Peyer's patch (tissue), 4 donors: ENCODE data around the gene MPHOSPH6. TPM values are rescaled to one million over a fixed set of nuclear protein-coding genes. Genes with fewer than 3 reads are reported as not detected.
"Not testable (repeated sequence)": the region's sequence is repeated elsewhere in the genome, so short reads cannot be mapped to it uniquely, and the experiment has no call there.

Source experiments
- DNase-seq, 3 donors: peaks; one replicate each; pipeline ENCODE4 v3.0.0-alpha.2; 2017 to 2019
- H3K27ac ChIP-seq, 4 donors: fragments of 200-600 bp; sonication (generic); one replicate each; pipeline ENCODE4 v1.5.1; 2016 to 2019
- H3K27me3 ChIP-seq, 2 donors: fragments of 200-600 bp; sonication (generic); one replicate each; pipeline ENCODE4 v1.5.1; 2019
- H3K36me3 ChIP-seq, 3 donors: fragments of 200-600 bp; sonication (generic); one replicate each; pipeline ENCODE4 v1.5.1; 2016 to 2019
- H3K4me1 ChIP-seq, 4 donors: fragments of 200-600 bp; sonication (generic); one replicate each; pipeline ENCODE4 v1.5.1; 2016 to 2019
- H3K4me3 ChIP-seq, 4 donors: fragments of 200-600 bp; sonication (generic); 1 replicate in 3 of 4; 2 replicates in 1 of 4; pipeline ENCODE4 v1.5.1; 2016 to 2019; ENCODE audit warnings: mild to moderate bottlenecking in 1 of 4
- H3K9me3 ChIP-seq, 4 donors: fragments of 200-600 bp; sonication (generic); one replicate each; pipeline ENCODE4 v1.5.1; 2016 to 2019; ENCODE audit warnings: mild to moderate bottlenecking in 1 of 4
- CTCF ChIP-seq, 6 experiments: fragments of 450-650 bp in 4 of 6; fragments of 200-600 bp in 2 of 6; sonication (generic) in 1 of 6; IDR thresholded peaks; one replicate each; pipeline ENCODE4 v1.5.1; 2017 to 2019; ENCODE audit warnings: antibody characterized with exemption in 6 of 6, mild to moderate bottlenecking in 3 of 6, moderate library complexity in 1 of 6
- POLR2A ChIP-seq, 2 donors: fragments of 450-650 bp; IDR thresholded peaks; one replicate each; pipeline ENCODE4 v1.5.1; 2017; ENCODE audit warnings: antibody characterized with exemption in 2 of 2, mild to moderate bottlenecking in 2 of 2, moderate library complexity in 2 of 2
- total RNA-seq, 4 donors: library from RNA; depleted of rRNA; stranded (reverse); fragments of >200 nt; gene quantifications; one replicate each; pipeline ENCODE4 v1.1.0, GENCODE V29; 2016

The MPHOSPH6 gene
- total RNA-seq, 4 donors from 2014 or later, result 33.0 to 56.6 (median 38.5) TPM

GRCh38 chr16:82147546-82147945, 22.5 kb downstream of the MPHOSPH6 start:
- Histone ChIP-seq H3K27ac (no peak overlapping the region), H3K4me3 (no peak overlapping the region), H3K4me1 (no peaks in the 10 kb centered on the region), H3K36me3 (peaks cover 0 to 16% (median 0%) of the 10 kb centered on the region in 3 donors), H3K9me3 (no peaks in the 10 kb centered on the region), H3K27me3 (no peaks in the 10 kb centered on the region)
- TF ChIP-seq POLR2A (IDR thresholded peaks at IDR 0.05), result no peak
- no peak for TF ChIP-seq CTCF (IDR thresholded peaks at IDR 0.05)
- DNase-seq, result no peak

GRCh38 chr16:82146957-82147356, 23.1 kb downstream of the MPHOSPH6 start:
- Histone ChIP-seq H3K4me1 (no peaks in the 10 kb centered on the region), H3K36me3 (peaks cover 0 to 16% (median 0%) of the 10 kb centered on the region in 3 donors), H3K9me3 (no peaks in the 10 kb centered on the region), H3K27me3 (no peaks in the 10 kb centered on the region), H3K4me3 (no peak overlapping the region), H3K27ac (no peak overlapping the region)
- TF ChIP-seq CTCF (IDR thresholded peaks at IDR 0.05) (no peak), POLR2A (IDR thresholded peaks at IDR 0.05) (no peak)
- no peak for DNase-seq

GRCh38 chr16:82146556-82146955, 23.5 kb downstream of the MPHOSPH6 start:
- TF ChIP-seq CTCF (IDR thresholded peaks at IDR 0.05) (no peak), POLR2A (IDR thresholded peaks at IDR 0.05) (no peak)
- Histone ChIP-seq H3K9me3 (no peaks in the 10 kb centered on the region), H3K4me1 (no peaks in the 10 kb centered on the region)

GRCh38 chr16:82139286-82139571, 30.8 kb downstream of the MPHOSPH6 start:
- H3K9me3 ChIP-seq, DNase-seq, H3K4me1 ChIP-seq, H3K27ac ChIP-seq, H3K27me3 ChIP-seq, H3K36me3 ChIP-seq: not testable (repeated sequence)
- H3K4me3 ChIP-seq, result peak overlapping the region in 3 of 4 donors; percentile 3 to 36 (median 24)

More at GRCh38 chr16:82146556-82146955, 23.5 kb downstream of the MPHOSPH6 start:
- DNase-seq, result no peak
- Histone ChIP-seq H3K27ac (no peak overlapping the region), H3K27me3 (no peaks in the 10 kb centered on the region), H3K36me3 (peaks cover 0 to 16% (median 0%) of the 10 kb centered on the region in 3 donors), H3K4me3 (no peak overlapping the region)

- Histone ChIP-seq H3K27ac (no peak overlapping the region), H3K27me3 (no peaks in the 10 kb centered on the region), H3K4me3 (peak overlapping the region in 3 of 4 donors; percentile 3 to 36 (median 24)), H3K9me3 (no peaks in the 10 kb centered on the region), H3K4me1 (no peaks in the 10 kb centered on the region), H3K36me3 (no peaks in the 10 kb centered on the region)
- TF ChIP-seq POLR2A (IDR thresholded peaks at IDR 0.05) (no peak), CTCF (IDR thresholded peaks at IDR 0.05) (no peak)
- no peak for DNase-seq
Observed at GRCh38 chr16:82138478-82139285, 31.3 kb downstream of the MPHOSPH6 start.

- Histone ChIP-seq H3K27me3 (no peaks in the 10 kb centered on the region), H3K9me3 (no peaks in the 10 kb centered on the region), H3K27ac (no peak overlapping the region), H3K36me3 (no peaks in the 10 kb centered on the region), H3K4me3 (no peak overlapping the region), H3K4me1 (no peaks in the 10 kb centered on the region)
- no peak for TF ChIP-seq CTCF (IDR thresholded peaks at IDR 0.05)
- no peak for TF ChIP-seq POLR2A (IDR thresholded peaks at IDR 0.05)
- DNase-seq, result no peak
Observed at GRCh38 chr16:82137822-82138167, 32.2 kb downstream of the MPHOSPH6 start.
